T-helper 22 cell (primary cell): ENCODE measurements around the gene CCDC66.

ENCODE experiments used
- DNase-seq: peaks from one replicate; pipeline ENCODE4 v3.0.0-alpha.2; 2020; ENCODE audit warnings: low read depth

The CCDC66 gene

GRCh38 chr3:56622381-56622780 is 65.4 kb downstream of the CCDC66 start:
- no peak for DNase-seq

DNA sequence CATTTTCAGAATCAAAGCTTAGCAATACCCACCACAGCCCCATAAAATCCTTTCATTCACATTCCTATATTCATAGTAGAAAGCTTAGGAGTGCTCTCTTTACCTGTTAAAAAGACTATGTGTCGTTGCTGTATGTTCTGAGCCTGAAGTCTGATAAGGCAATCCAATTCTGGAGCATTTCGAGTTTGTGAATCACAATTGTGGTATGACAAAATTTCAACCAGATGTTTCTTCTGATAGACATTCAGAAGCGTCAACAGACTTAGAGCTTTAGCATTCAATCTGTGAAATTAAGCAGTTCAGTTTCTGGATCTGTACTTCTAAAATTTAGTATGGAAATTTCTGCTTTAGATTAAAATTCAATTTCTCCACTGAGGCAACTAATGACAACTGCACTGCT is 67.8 kb downstream of the CCDC66 start:
- DNase-seq = no peak

DNA sequence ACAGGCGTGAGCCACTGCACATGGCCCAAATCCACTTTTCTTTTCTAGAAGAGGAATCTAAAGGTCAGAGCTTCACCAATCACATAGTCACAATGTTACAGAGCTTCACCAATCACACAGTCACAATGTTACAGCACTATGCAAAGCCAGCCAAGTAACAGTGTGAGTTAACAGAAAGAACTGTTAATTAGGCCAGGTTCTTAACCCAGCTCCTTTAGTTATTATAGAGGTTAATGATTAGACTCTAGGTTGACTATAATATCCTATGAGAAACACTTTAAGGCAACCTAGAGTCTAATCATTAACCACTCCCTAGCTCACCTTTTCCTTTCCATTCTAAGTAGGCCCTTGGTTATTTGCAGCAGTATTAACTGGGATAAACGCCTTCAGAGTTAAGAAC is 72.1 kb downstream of the CCDC66 start:
- DNase-seq = no peak

- DNase-seq = no peak
Observed at GRCh38 chr3:56629451-56629850, 72.5 kb downstream of the CCDC66 start.

DNA sequence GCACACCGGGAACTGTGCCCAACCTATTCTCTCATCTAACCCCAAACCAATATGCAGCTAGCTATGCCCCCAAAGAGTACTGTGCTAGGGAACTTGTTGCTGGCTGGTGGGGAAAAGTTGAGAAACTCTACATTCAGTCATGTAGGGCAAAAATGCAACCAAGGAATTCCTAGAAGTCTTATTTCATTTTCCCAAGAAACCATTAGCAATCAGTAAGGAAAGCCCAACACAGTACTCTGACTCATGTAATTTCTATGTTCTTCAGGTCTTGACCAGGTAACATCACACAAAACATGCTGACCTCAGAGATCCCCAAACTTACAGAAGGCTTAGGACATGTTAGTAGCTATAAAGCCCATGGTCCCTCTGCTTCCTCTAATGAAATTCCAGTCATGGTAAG is 74.0 kb downstream of the CCDC66 start:
- DNase-seq = no peak

- no peak for DNase-seq
Observed at GRCh38 chr3:56633181-56633580, 76.2 kb downstream of the CCDC66 start.

GRCh38 chr3:56633602-56634535 is 76.9 kb downstream of the CCDC66 start:
- no peak for DNase-seq

- no peak for DNase-seq
Observed at GRCh38 chr3:56645407-56645806, 88.4 kb downstream of the CCDC66 start.

DNA sequence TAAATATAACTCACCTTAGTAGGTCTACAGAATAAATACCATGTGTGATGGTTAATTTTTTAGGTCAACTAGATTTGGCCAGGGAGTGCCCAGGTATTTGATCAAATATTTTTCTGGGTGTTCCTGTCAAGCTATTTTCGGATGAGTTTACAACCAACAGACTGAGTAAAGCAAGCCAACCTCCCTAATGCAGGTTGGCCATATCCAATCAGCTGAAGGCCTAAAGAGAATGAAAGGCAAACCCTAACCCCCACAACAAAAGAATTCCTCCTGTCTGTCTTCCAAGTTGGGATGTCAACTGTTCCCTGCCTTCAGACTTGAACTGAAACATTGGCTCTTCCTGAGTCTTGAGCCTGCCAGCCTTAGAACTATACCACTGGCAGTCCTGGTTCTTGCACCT is 97.5 kb downstream of the CCDC66 start:
- no peak for DNase-seq

- no peak for DNase-seq
Observed at GRCh38 chr3:56655709-56656108, 98.7 kb downstream of the CCDC66 start.

- no peak for DNase-seq
Observed at GRCh38 chr3:56664823-56665222, 107.8 kb downstream of the CCDC66 start.

DNA sequence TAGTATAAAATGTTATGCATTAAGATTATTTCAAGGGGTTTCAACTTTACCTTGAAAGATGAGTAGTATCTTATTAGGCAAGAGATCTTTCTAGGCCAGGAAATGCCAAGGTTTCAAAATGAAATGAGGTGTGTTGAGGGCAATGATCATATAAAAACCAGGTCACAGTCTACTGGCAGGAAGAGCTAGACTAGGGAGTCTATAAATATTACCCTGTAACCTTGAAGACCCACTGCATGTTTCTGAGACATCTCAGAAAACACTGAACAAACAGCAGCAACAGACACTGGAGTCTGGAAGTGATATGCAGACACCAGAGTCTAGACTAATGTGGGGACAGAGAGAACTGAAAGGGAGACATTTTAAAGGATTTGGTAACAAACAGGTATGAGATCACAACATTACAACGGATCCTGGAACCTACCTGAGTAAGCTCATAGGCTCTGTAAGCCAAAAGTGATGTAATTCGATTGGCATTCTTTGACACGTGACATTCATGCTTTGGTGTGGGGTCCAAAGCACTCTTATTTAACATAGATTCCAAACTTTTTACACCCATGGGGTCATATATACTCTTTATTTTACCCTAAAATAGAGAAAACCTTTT is 111.1 kb downstream of the CCDC66 start:
- no peak for DNase-seq
